Head of caudate nucleus (tissue), 42 donors: ENCODE data around the gene CSF1R.
A peak's percentile ranks its signal among the peaks of the same experiment; 100 is the strongest.

Experiments
- DNase-seq, 42 donors: peaks; one replicate each; pipeline versions ENCODE4 v3.0.0 to v3.0.0-alpha.2; 2020 to 2021; ENCODE audit warnings: mixed read lengths in 7 of 42
- intact Hi-C: fragments of 100-400 bp; cut with DNase I; formaldehyde crosslinking; loops from one replicate; pipeline ENCODE4 v1.15.0; 2022

CSF1R gene

GRCh38 chr5:150085950-150086715 lies at the start of gene CSF1R:
Gene CSF1R (minus strand): TSS chr5:150086554. CDS start chr5:150086427, 127 bp downstream.
- intact Hi-C loops = no loop called here
- DNase-seq = peak in 7 of 42 donors; percentile 11 to 39 (median 22)

GRCh38 chr5:150135557-150136304 lies 49.4 kb upstream of the CSF1R start:
- DNase-seq = no peak
- intact Hi-C loops = no loop called here

DNA sequence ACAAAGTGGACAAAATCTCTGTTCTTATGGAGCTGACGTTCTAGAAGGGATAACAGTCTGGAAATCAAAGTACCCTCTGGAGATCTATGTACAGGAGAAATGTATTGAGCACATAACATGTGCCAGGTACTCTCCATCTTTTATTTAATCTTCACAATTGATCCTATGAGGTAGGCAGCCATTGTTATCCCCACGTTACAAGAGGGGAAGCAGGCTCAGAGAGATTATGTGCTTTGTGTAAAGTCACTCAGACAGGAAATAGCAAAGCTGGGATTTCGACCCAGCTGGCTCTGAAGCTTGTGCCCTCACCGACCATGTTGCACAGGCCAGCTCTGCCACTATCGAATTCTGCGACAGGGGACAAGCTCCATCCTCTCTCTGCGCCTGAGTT lies 47.8 kb upstream of the CSF1R start:
- intact Hi-C loops = loop anchor here (5.0 kb wide), 1 partner anchor 83 kb away; no protein-coding TSS in a partner anchor
- no peak for DNase-seq

DNA sequence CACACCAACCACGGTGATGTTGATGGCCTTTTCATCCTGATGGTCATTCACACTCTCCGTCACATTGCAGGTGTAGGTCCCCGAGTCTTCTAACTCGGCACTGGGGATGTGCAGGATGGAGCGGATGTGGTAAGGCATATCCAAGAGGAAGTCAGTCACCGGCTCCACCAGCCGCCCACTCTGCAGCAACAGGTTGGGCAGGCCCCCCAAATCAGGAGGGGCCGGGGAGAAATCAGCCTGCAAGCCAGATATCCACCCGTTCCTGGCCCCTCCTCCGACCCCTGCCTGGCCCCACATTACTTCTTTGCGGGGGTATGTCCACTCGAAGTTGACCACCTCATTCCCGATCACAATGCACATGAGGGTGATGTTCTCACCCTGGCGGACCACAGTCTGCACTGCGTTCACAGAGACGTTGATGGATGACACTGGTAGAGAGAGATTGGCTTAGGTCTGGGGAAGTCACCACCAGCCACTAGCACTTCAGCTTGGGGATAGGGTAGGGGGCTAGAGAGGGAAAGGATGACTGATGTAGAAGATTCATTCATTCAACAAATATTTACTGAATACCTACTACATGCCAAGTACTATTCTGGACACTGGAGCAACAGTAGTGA lies 47.3 kb upstream of the CSF1R start:
- intact Hi-C loops = loop anchor here (5.0 kb wide), 1 partner anchor 84 kb away; no protein-coding TSS in a partner anchor
- DNase-seq = no peak

DNA sequence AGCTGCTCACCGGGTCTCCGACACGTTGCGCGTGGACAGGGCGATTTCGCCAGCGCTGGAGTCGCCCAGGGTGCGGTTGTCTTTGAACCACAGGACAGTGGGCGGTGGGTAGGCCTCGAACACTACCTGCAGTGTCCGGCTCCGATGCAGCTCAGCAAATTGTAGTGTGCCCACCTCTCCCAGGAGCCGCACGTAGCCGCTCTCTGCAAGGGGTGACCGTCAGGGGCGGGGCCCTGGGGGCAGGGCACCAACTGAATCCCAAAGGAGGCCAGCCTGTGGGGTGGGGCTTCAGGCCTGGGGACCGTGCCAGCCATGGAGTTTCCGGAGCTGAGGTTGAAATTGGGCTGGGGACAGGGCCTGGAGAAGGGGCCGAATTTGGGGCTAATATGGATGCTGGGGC lies 46.4 kb upstream of the CSF1R start:
- intact Hi-C loops = loop anchor here (5.0 kb wide), 1 partner anchor 85 kb away; no protein-coding TSS in a partner anchor
- DNase-seq = no peak

DNA sequence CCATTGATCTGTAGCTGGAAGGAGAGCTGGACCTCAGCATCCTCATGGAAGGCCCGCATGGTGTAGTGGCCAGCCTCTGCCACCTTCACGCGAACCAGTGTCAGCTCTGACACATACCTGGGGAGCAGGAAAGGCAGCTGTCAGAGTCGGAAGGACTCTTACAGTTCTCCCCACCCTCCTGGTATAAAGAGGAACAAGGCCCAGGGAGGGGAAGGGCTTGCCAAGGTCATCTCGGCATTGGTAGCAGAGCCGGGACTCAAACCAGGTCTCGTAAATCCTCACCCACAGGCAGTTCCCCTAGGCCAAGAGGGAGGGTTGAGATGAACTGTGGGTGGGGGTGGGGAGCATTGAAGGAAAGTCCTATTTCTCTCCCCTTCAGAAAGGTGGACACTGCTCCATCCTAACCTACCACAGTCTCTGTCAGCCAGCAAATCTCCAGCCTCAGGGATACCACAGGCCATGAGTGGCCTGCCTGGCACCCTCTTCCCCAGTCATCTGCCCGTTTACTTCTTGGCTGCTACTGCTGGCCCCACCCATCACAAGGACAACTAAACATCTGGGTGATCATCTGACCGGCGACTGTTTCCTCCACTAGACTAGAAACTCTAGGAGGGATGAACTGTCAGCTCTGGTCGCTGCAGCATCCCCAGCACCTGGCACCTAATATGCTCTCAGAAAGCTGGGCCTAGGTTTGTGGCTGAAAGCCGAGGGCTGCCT lies 45.8 kb upstream of the CSF1R start:
- no peak for DNase-seq
- intact Hi-C loops = loop anchor here (5.0 kb wide), 1 partner anchor 85 kb away; no protein-coding TSS in a partner anchor

GRCh38 chr5:150131461-150131860 lies 45.1 kb upstream of the CSF1R start:
- intact Hi-C loops = loop anchor here (5.0 kb wide), 1 partner anchor 86 kb away; no protein-coding TSS in a partner anchor
- no peak for DNase-seq

GRCh38 chr5:150130493-150130922 lies 44.2 kb upstream of the CSF1R start:
- DNase-seq = no peak
- intact Hi-C loops = loop anchor here (5.0 kb wide), 1 partner anchor 87 kb away; no protein-coding TSS in a partner anchor

DNA sequence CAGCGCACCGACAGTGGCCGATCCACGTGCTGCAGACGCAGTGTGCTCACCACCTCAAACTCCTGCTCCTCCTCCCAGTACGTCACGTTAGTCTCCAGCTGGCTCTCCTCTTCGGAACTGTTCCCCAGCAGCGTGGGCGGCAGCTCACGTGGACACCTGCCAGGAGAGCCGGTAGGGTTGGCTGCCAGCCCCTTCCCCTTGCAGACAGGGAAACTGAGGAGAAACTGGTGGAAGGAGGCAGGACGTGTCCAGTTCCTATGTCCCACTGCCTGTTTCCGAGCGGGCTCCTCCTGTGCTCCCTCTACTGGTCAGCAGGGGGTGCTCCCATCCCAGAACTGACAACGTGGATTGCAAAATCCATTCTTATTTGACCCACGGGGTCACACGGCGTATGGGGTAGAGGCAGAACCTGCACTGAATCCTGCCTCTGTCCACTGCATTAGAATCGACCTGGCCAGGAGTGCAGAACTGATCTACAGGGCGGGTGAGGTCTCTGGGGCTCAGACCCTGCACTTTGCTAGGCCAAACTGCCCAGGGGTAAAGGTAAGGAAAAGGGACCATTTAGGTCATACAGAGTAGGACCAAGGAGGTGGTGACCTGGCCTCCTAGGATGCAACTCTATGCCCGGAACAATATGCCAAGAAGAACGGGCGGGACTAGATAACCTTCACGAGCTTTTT lies 43.6 kb upstream of the CSF1R start:
- DNase-seq = peak in 41 of 42 donors; percentile 49 to 88 (median 71)

DNA sequence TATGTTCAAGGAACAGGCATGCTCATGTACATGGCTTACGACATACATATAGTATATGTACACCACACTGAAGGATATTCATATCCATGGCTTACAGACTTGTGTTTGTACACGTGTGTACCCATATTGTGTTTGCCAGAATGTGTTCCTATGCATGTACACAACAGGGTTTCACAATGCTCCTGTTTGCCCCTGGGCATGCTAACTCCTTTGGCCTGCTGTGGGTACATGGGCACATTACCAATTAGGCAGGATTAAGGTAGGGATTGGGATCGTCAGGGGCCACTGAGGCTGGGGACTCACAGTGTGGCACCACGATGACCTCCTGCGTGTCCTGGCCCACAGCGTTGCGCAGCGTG lies 43.1 kb upstream of the CSF1R start:
- intact Hi-C loops = no loop called here

More for the DNA sequence above, 43.6 kb upstream of the CSF1R start:
- intact Hi-C loops = loop anchor here (5.0 kb wide), 1 partner anchor 87 kb away; no protein-coding TSS in a partner anchor

DNA sequence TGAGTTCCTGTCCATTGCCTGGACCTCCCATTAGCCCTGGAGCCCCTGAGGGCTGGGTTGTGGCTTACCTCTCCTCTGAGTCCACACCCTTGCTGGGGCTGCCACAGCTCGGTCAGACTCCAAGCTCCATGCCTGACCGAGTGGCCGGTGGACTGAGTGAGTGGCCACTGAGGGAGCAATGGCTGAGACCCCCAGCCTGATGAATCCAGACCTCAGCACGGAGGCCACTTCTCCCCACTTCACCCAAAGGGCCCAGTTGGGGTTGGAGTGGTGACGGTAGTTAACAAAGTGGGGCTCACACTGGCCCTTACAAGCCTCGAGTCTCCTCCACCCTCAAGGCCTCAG lies 40.5 kb upstream of the CSF1R start:
- intact Hi-C loops = no loop called here
- DNase-seq = no peak

More for the DNA sequence above, 43.1 kb upstream of the CSF1R start:
- no peak for DNase-seq

GRCh38 chr5:150126199-150126920 lies 40.0 kb upstream of the CSF1R start:
- DNase-seq = no peak
- intact Hi-C loops = no loop called here

GRCh38 chr5:150125334-150125733 lies 39.0 kb upstream of the CSF1R start:
- no peak for DNase-seq
- intact Hi-C loops = no loop called here

DNA sequence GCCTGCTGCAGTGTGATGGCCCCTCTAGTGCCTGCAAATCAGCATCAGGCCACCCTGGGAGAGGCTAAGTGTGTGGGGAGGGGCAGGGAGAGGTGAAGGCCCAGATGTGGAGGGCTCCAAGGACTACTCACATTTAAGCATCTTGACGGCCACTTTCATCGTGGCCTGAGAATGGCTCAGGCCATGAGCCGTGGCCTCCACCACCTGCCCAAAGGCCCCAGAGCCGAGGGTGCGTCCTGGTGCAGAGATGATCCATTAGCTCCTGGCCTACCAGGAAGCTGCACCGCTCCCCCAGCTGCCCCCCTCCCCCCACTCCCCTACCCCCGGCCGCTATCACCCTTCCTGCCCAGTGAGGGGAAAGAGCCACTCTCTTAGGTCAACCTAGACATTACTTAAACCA lies 38.2 kb upstream of the CSF1R start:
- no peak for DNase-seq
- intact Hi-C loops = no loop called here

DNA sequence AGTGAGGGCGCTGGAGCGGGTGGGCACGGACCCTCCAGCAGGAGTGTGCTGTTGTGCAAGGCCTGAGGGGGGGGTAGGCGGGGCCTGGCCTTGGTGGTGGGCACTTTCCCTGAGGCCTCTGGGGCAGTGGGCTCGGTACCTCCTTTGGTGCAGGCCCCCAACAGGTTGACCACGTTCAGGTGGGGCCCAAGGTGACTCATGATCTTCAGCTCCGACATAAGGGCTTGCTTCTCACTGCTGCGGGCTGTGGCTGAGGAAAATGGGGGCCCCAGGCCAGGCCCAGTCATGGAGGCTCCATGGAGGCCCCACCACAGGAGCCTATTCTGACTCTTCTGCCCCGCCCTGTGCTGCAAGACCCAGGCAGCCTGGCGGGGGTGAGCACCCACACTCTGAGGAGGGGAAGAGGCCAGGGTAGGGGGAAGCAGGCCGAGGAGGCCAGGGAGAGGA lies 37.8 kb upstream of the CSF1R start:
- no peak for DNase-seq
- intact Hi-C loops = no loop called here

- no peak for DNase-seq
- intact Hi-C loops = no loop called here
Measured at GRCh38 chr5:150123542-150123941, 37.2 kb upstream of the CSF1R start.

- intact Hi-C loops = no loop called here
- no peak for DNase-seq
Measured at GRCh38 chr5:150122536-150123481, 36.5 kb upstream of the CSF1R start.
